ENCODE results near the gene RNF214. TPM values are rescaled to one million over a fixed set of nuclear protein-coding genes. Genes with fewer than 3 reads are reported as not detected.
A peak's percentile ranks its signal among the peaks of the same experiment; 100 is the strongest.
"Not testable (repeated sequence)": the region's sequence is repeated elsewhere in the genome, so short reads cannot be mapped to it uniquely, and the experiment has no call there.

RNF214 gene
- total and polyA plus RNA-seq, 12 donors: 7.3 to 33.5 (median 25.4) TPM

GRCh38 chr11:117269856-117270255 lies 37.4 kb downstream of the RNF214 start:
- ATAC-seq: no peak
- H3K27ac ChIP-seq: no peak overlapping the region
- no peaks in the 10 kb centered on the region for H3K27me3 ChIP-seq
- WGBS, 2 donors: 83 to 89% methylated on average over 2 of the region's 2 CpGs
- H3K36me3 ChIP-seq: peaks cover 0 to 69% (median 2%) of the 10 kb centered on the region in 9 donors
- no peak for TF ChIP-seq CTCF (IDR thresholded peaks at IDR 0.05)
- H3K4me3 ChIP-seq: no peak overlapping the region
- peaks cover 0 to 4% (median 0%) of the 10 kb centered on the region in 9 donors for H3K4me1 ChIP-seq
- intact Hi-C loops (cut with DNase I): no loop called here
- DNase-seq: no peak
- H3K9me3 ChIP-seq: peaks cover 0 to 7% (median 0%) of the 10 kb centered on the region in 11 donors

GRCh38 chr11:117271208-117271607 lies 38.7 kb downstream of the RNF214 start:
- intact Hi-C loops (cut with DNase I): no loop called here
- 93 to 94% methylated on average over 4 of the region's 4 CpGs for WGBS, 2 donors
- Histone ChIP-seq H3K27me3 (no peaks in the 10 kb centered on the region), H3K9me3 (peaks cover 0 to 7% (median 0%) of the 10 kb centered on the region in 11 donors), H3K36me3 (peaks cover 0 to 69% (median 4%) of the 10 kb centered on the region in 9 donors), H3K27ac (no peak overlapping the region), H3K4me1 (peaks cover 0 to 4% (median 0%) of the 10 kb centered on the region in 9 donors), H3K4me3 (no peak overlapping the region)
- ATAC-seq (no peak), DNase-seq (no peak)
- TF ChIP-seq CTCF (IDR thresholded peaks at IDR 0.05): no peak

GRCh38 chr11:117272175-117272574 lies 39.7 kb downstream of the RNF214 start:
- DNase-seq; H3K4me1 ChIP-seq; H3K9me3 ChIP-seq; H3K27ac ChIP-seq; H3K27me3 ChIP-seq; ATAC-seq; H3K4me3 ChIP-seq; intact Hi-C loops (cut with DNase I): not testable (repeated sequence)
- peaks cover 0 to 65% (median 4%) of the 10 kb centered on the region in 9 donors for H3K36me3 ChIP-seq
- 97 to 98% methylated on average over 5 of the region's 5 CpGs for WGBS, 2 donors

GRCh38 chr11:117273550-117274289 lies 41.2 kb downstream of the RNF214 start:
- Histone ChIP-seq H3K9me3 (peaks cover 0 to 7% (median 0%) of the 10 kb centered on the region in 11 donors), H3K27ac (no peak overlapping the region), H3K4me1 (peaks cover 0 to 4% (median 0%) of the 10 kb centered on the region in 9 donors), H3K36me3 (peaks cover 0 to 55% (median 4%) of the 10 kb centered on the region in 9 donors), H3K4me3 (no peak overlapping the region), H3K27me3 (no peaks in the 10 kb centered on the region)
- WGBS, 2 donors: 79 to 80% methylated on average over 9 of the region's 9 CpGs
- ATAC-seq: peak in 1 of 8 donors; percentile 44
- DNase-seq: no peak
- intact Hi-C loops (cut with DNase I): no loop called here
- TF ChIP-seq CTCF (IDR thresholded peaks at IDR 0.05): no peak

GRCh38 chr11:117278347-117278746 lies 45.9 kb downstream of the RNF214 start:
- WGBS, 2 donors: 86 to 89% methylated on average over 2 of the region's 2 CpGs
- ATAC-seq: no peak
- H3K27ac ChIP-seq: no peak overlapping the region
- H3K36me3 ChIP-seq: peaks cover 0 to 70% (median 28%) of the 10 kb centered on the region in 9 donors
- TF ChIP-seq CTCF (IDR thresholded peaks at IDR 0.05): no peak
- peaks cover 0 to 4% (median 0%) of the 10 kb centered on the region in 11 donors for H3K9me3 ChIP-seq
- no peak for DNase-seq
- intact Hi-C loops (cut with DNase I): no loop called here
- H3K27me3 ChIP-seq: no peaks in the 10 kb centered on the region
- peaks cover 0 to 10% (median 0%) of the 10 kb centered on the region in 9 donors for H3K4me1 ChIP-seq
- H3K4me3 ChIP-seq: no peak overlapping the region

All from heart right ventricle (tissue), 16 donors.